RKO (cell line): Measurements from ENCODE around the gene HOXC13.
A peak's percentile ranks its signal among the peaks of the same experiment; 100 is the strongest.

Experiments used
- DNase-seq: peaks from one replicate; pipeline ENCODE4 v3.0.0-alpha.2; 2016; ENCODE audit warnings: low spot score

HOXC13 gene

GRCh38 chr12:53938326-53939140, at the start of gene HOXC13:
TSS of gene HOXC13 (plus strand) at chr12:53938831. CDS start at chr12:53938907, 76 bp downstream.
- peak; percentile 22 for DNase-seq

- no peak for DNase-seq
Measured at GRCh38 chr12:53890081-53890480, 48.5 kb upstream of the HOXC13 start.

- DNase-seq: no peak
Measured at GRCh38 chr12:53892762-53893395, 45.8 kb upstream of the HOXC13 start.

- DNase-seq: no peak
Measured at GRCh38 chr12:53899230-53899629, 39.4 kb upstream of the HOXC13 start.

- DNase-seq: no peak
Measured at GRCh38 chr12:53907103-53907502, 31.5 kb upstream of the HOXC13 start.

GRCh38 chr12:53916788-53917655, 21.6 kb upstream of the HOXC13 start:
- DNase-seq: no peak

GRCh38 chr12:53924521-53925405, 13.9 kb upstream of the HOXC13 start:
- no peak for DNase-seq

GRCh38 chr12:53927220-53928029, 11.2 kb upstream of the HOXC13 start:
- no peak for DNase-seq

GRCh38 chr12:53928054-53928835, 10.4 kb upstream of the HOXC13 start:
- no peak for DNase-seq

- DNase-seq: no peak
Measured at GRCh38 chr12:53929527-53929926, 9.1 kb upstream of the HOXC13 start.

GRCh38 chr12:53930591-53931255, 7.9 kb upstream of the HOXC13 start:
- no peak for DNase-seq

- DNase-seq: no peak
Measured at GRCh38 chr12:53931844-53932581, 6.6 kb upstream of the HOXC13 start.

GRCh38 chr12:53932915-53933314, 5.7 kb upstream of the HOXC13 start:
- no peak for DNase-seq

GRCh38 chr12:53935383-53936341, 3.0 kb upstream of the HOXC13 start:
- DNase-seq: no peak

GRCh38 chr12:53937099-53937498, 1.5 kb upstream of the HOXC13 start:
- DNase-seq: no peak

- no peak for DNase-seq
Measured at GRCh38 chr12:53937596-53938325, 870 bp upstream of the HOXC13 start.
